NB4 (cell line): ENCODE data around the gene GGT5.

Experiments used
- DNase-seq: peaks from one replicate; pipeline ENCODE4 v3.0.0; 2010; ENCODE audit warnings: low read depth
- H3K4me3 ChIP-seq: one replicate; pipeline ENCODE4 v1.5.1; 2011; ENCODE audit warnings: mild to moderate bottlenecking, low read depth, low read length, moderate library complexity
- CTCF ChIP-seq: IDR thresholded peaks from one replicate; pipeline ENCODE4 v1.5.1; 2012; ENCODE audit warnings: low read depth, low read length
- MYC ChIP-seq: IDR thresholded peaks from 2 replicates; pipeline ENCODE4 v1.6.1; 2011; ENCODE audit warnings: low read depth, low read length
- POLR2A ChIP-seq: IDR thresholded peaks from 2 replicates; pipeline ENCODE4 v1.6.1; 2011; ENCODE audit warnings: mild to moderate bottlenecking; ENCODE audit not compliant: insufficient read length; ENCODE audit errors: extremely low read depth
- TF ChIP-seq, protein P1 (sequence below): IDR thresholded peaks from 2 replicates; pipeline ENCODE4 v1.6.1; 2011; ENCODE audit warnings: low read depth, low read length

GGT5 gene

DNA sequence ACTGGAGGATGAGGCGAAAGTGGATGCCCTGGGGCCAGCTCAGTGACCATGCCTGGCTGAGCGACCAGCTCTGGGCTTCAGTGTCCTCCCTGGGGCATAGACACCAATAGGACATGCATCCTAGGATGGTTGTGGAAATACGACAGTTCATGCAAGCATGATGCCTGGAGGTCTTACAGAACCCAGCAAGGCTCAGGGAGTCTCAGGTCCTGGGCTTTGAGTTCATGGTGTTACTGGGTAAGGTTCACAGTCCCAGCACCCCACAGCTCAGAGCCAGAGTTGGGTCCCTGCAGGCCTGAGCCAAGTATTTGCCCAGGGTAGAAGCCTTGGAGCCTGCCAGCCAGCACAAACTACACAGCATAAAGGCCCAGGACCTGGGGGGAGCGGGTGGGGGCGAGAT, 67.8 kb downstream of the GGT5 start:
- TF ChIP-seq, protein P1, sequence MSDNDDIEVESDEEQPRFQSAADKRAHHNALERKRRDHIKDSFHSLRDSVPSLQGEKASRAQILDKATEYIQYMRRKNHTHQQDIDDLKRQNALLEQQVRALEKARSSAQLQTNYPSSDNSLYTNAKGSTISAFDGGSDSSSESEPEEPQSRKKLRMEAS: no peak
- H3K4me3 ChIP-seq: no peak overlapping the region
- no peak for DNase-seq

DNA sequence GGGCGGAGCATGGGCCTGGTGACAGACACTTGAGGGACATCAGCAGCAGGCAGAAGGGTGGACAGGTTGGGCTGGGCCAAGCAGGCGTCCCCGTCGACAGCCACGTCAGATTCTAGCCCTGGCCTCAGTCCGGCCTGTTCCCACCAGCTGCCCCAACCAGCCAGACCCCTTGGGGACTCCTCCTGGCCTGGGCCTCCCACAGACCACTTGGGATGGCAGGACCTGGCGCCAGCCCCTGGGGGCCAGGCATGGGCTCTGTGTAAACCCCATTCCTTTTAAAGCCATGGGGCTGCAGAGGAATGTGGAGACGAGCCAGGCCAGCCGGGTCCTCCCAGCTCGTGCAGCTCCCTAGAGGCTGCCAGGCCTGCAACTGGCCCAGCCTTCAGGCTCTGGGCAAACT, 68.3 kb downstream of the GGT5 start:
- TF ChIP-seq MYC (no peak), CTCF (no peak), POLR2A (no peak)
- TF ChIP-seq, protein P1: no peak
- no peak overlapping the region for H3K4me3 ChIP-seq
- DNase-seq: no peak

DNA sequence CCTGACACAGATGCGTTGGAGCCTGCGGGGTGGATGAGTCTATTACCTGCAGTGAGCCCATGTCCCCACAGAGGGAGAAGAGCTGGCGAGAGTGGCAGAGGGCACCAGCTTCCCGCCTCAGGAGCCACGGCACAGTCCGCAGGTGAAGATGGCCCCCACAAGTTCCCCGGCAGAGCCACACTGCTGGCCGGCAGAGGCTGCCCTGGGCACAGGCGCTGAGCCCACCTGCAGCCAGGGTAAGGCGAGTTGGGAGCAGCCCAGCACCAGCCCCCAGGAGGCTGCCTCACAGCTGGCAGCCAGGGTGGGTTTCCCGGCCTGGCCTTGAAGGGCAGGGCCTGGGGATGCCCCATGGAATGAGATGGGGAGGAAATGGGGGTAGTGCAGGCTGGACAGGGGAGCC, 68.8 kb downstream of the GGT5 start:
- TF ChIP-seq MYC (no peak), CTCF (no peak), POLR2A (no peak)
- TF ChIP-seq, protein P1: no peak
- H3K4me3 ChIP-seq: no peak overlapping the region
- DNase-seq: no peak

DNA sequence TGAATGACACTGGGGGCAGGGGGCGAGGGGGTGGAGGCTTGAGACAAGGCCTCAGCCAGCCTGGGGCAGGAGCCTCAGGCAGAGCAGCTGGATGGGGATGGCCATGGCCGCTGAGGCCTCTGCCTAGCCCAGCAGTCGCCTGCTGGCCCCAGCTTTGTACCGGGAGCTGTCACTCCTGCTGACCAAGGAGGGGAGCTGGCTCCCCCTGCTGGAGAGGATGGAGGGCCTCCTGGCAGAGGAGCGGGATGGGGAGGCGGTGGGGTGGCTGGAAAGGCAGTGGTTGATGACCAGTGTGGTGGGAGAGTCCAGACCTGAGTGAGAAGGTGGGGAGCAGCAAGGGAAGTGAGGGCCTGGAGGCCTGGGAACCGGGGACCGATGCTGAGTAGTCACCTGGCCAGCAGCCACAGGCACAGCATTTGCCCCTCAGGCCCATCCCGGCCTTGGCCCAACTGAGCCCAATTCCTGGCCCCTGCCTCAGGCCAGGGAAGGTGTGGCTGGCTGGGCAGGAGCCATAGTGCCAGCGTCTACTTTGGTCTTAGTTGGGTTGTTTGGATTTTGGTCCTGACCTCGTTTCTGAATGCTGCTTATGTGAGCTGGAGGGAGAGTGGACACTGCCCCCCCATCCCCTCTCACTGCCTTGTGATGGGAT, 69.6 kb downstream of the GGT5 start:
- peak; percentile 73 for DNase-seq
- TF ChIP-seq MYC (no peak), POLR2A (no peak), CTCF (peak; percentile 69)
- TF ChIP-seq, protein P1: no peak
- no peak overlapping the region for H3K4me3 ChIP-seq

- no peak for DNase-seq
- H3K4me3 ChIP-seq: no peak overlapping the region
- TF ChIP-seq CTCF (no peak), POLR2A (no peak), MYC (no peak)
- TF ChIP-seq, protein P1: no peak
Observed at GRCh38 chr22:24171822-24172221, 73.1 kb downstream of the GGT5 start.

DNA sequence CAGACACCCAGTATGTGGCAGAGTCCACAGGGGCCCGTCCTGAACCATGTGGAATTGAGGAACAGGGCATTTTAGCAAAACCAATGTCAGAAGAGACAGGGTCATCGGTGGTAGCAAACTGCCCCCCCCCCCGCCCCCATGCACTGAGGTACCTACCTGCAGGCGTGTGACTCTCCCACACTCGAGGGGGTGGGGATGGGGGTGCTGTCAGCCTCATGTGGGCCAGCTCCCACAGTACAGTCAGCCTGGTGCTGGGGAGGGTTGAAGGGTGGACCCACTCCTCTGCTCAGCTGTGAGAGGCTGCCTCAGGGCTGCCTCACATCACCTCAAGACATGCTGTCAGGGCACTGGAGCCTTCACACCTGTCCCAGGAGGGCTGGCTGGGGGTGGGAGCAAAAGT, 74.2 kb downstream of the GGT5 start:
- TF ChIP-seq MYC (no peak), POLR2A (no peak), CTCF (no peak)
- TF ChIP-seq, protein P1: no peak
- no peak for DNase-seq
- H3K4me3 ChIP-seq: no peak overlapping the region
